Gastrocnemius medialis (tissue), 4 donors: ENCODE measurements around the gene PBX3.

Experiments
- CTCF ChIP-seq, 5 experiments: fragments of 450-650 bp in 3 of 5; fragments of 200-600 bp in 2 of 5; sonication (generic) in 2 of 5; IDR thresholded peaks in 4 of 5; conservative IDR thresholded peaks in 1 of 5; 1 replicate in 4 of 5; 2 replicates in 1 of 5; pipeline ENCODE4 v1.5.1; 2016 to 2019; ENCODE audit warnings: antibody characterized with exemption in 5 of 5, mild to moderate bottlenecking in 3 of 5, moderate library complexity in 3 of 5
- POLR2A ChIP-seq, 2 donors: fragments of 450-650 bp; IDR thresholded peaks; one replicate each; pipeline ENCODE4 v1.6.1; 2017; ENCODE audit warnings: antibody characterized with exemption in 2 of 2, mild to moderate bottlenecking in 2 of 2, moderate library complexity in 2 of 2

- TF ChIP-seq CTCF (IDR thresholded peaks at IDR 0.05 in 4 of 5, conservative IDR thresholded peaks at IDR 0.05 in 1 of 5) (no peak), POLR2A (IDR thresholded peaks at IDR 0.05) (no peak)
Measured at GRCh38 chr9:125950880-125951471, 203.8 kb downstream of the PBX3 start.
